Stimulated activated CD4-positive, alpha-beta T cell treated with anti-CD3 and anti-CD28 coated beads, Interleukin-15, amount 100 ng/mL, for 24 hours (primary cell): ENCODE data around the gene ANKK1.

Experiments
- DNase-seq: peaks from one replicate; pipeline ENCODE4 v3.0.0-alpha.2; 2020

Gene ANKK1

DNA sequence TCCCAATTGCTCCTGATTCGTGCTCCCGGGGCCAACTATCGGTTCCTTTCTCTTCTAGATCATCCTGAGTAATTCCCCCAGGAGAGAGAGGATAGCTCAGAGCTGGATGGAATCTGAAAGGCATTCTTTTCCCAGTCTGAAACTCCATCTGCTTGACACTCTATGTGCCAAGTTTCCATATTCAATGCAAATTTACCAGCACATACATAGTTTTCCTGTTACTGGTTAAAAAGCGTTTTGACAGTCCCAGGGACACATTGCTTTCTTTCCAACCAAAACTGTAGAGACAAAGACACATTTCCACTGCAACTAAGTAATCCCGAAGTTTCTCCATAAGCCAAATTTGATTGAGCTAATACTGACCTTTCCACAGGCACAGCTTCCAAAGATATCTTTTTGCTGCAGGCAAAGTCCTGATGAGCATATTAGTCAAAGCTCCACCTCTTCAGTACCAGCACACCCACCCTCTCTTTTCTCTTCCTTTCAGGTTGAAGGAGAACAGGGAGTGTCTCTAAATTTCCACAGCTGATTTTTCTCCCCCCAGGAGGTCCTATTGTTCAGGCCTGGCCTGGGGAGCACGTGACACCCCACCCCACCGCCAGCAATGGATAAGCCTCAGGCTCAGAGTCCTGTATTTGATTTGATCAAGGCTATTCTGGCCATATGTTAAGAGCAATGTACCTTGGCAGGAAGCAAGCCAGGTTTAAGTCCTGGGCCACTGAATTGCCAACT is 9.7 kb upstream of the ANKK1 start:
- DNase-seq, result no peak

DNA sequence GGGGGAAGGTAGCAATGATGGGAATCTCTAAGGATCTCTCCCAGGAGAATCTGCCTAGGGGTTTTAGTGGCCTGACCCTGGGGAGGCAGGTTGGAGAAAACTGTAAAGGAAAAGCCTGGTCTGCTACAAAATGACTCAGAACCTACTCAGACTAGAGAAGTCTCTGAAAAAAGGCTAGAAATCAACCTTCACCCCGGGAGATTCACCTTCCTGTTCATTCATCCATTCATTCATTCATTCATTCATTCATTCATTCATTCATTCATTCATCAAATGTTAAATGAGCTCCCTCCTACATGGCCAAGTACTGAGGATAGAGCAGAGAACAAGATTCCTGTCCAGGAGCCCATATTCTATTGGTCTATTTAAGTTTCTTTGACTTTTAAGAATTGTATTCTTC is 8.9 kb upstream of the ANKK1 start:
- no peak for DNase-seq

DNA sequence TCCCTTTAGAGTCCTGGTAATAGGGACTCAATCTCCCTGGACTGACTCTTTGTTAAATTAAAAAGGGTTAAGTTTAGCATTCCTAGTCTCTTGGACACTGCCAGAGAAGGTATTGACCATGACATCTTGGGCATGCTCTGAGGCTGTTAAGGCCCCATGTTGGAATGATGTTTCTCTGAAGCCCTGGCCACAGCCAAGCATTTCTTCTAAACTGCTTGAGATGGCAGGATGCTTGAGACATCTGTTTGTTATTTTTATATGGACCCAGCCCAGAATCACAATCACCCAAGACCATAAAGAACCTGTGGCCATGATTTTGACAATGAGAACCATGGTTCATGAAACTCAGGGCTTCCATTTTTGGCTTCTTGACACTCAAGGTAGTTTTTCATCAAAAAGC is 5.5 kb upstream of the ANKK1 start:
- no peak for DNase-seq

DNA sequence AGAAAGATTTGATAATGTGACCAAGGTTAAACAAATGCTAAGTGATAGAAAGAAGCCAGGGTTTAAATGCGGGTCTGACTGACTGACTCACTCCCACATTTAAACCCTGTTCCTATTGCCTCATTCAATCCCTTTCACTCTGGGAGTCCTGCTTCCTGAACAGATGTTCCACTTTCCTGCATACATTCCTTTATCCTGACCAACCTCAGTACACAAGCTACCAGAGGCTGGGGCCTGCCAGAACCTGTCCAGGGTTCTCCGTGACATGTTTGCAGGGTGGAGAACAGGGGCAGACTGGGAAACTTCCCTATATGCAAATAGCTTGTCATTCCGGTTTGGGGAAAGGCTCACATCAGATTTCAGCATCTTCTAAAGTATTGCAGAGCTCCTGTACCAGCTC is 3.0 kb upstream of the ANKK1 start:
- no peak for DNase-seq

DNA sequence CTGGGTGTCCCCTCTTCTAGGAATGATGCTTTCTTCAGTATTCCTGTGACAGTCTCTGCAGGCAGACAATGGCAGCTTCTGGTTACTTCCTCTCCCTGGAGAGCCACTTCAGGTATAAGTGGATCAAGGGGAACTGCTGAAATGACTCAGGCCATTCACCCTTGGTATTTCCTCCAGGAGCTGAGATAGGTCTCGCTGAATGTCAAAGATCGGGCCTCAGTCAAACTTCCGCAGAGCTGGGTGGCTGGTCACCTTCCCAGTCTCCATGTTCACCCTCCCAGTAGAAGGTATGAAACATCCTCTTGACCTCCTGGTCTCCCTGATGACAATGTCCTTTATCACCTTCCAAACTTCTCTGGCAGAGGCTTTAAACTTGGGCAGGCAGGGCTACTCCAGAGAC is 1.8 kb upstream of the ANKK1 start:
- no peak for DNase-seq

DNA sequence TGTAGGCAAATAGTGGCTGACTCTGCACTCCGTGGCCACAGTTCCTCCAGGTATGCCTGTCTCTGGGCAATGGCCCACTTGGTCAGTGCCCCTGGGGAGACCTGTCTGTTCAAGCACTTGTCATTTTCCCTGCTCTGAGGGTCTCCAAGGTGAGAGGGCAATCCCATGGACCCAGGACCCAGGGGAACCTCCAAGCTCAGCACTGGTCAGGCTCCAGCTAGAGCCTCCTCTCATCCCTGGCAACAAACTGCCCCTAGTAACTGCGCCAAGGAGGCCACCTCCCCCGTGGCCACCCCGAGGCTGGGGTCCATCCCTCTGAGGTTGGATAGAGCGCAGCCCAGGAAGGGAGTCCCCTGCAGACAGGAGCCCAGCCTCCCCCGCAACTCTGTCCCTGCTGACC is 713 bp upstream of the ANKK1 start:
- no peak for DNase-seq

DNA sequence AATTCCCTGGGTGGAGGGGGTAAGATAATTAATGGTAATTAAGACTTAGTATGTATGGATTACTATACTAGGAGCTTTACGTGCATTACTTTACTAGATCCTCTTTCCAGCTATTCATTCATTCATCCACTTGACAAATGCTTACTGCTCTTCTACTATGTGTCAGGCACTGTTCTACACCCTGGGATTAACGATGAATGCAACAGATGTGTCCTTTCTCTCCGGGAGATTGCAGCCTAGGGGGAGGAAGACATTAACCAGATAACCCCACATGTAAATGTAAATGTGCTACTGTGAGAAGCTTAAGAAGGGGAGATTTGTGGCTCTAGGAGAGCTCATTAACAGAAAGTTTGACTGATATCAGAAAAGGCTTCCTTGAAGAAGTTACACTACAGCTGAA is 1.7 kb downstream of the ANKK1 start:
- DNase-seq, result no peak

DNA sequence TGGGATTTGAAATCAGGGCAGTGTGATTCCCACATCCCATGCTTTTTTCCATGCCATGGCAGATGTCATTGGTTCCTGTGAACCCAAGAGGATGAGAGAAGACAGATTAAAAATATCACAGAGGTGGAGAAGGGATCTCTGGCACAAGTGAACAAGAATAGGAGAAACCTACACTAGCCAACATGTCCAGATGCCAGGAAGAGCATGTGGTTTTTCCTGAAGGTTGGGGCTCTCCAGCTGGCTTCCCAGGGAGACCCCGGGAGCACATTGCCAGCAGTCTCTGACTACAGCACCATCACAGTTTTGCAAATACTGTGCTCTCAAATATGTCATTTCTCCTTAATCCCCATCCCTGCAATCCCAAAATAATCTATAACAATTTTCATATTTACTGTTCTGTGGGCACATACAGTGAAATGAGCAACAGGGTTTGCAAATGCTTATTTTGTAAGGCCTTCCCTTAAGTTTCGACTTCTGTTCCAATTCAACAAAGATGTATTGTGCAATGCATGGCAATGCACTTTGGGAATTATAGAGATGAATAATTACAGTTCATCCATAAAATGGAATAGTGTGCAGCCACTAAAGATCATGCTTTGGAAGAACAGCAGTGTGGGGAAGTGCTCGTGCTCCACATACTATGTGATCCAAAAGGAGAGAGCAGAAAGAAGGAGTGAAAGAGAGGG is 4.8 kb downstream of the ANKK1 start:
- DNase-seq, result no peak

DNA sequence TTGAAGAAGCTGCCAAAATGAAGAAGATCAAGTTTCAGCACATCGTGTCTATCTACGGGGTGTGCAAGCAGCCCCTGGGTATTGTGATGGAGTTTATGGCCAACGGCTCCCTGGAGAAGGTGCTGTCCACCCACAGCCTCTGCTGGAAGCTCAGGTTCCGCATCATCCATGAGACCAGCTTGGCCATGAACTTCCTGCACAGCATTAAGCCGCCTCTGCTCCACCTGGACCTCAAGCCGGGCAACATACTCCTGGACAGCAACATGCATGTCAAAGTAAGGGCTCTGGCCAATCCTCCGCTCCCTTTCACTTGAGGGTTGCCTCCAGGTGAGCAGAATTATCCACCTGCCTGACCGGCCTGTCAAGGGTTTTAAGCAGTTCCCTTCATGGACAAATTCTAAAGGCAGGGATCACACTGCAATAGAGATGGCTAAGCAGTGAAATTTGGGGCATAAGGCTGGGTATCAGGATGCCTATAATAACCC is 6.0 kb downstream of the ANKK1 start:
- no peak for DNase-seq

DNA sequence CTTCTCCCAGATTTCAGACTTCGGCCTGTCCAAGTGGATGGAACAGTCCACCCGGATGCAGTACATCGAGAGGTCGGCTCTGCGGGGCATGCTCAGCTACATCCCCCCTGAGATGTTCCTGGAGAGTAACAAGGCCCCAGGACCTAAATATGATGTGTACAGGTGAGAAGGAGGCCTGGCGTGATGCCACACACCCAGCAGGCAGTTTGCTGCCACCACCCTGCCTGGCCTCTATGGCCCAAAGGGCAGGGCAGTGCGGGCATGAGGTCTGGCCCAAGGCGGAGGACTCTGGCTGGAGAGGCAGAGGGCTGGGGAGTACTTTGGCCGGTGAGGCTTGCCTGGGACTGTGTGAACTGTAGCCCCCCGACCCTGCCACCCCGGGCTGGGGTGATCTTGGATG is 7.3 kb downstream of the ANKK1 start:
- no peak for DNase-seq

DNA sequence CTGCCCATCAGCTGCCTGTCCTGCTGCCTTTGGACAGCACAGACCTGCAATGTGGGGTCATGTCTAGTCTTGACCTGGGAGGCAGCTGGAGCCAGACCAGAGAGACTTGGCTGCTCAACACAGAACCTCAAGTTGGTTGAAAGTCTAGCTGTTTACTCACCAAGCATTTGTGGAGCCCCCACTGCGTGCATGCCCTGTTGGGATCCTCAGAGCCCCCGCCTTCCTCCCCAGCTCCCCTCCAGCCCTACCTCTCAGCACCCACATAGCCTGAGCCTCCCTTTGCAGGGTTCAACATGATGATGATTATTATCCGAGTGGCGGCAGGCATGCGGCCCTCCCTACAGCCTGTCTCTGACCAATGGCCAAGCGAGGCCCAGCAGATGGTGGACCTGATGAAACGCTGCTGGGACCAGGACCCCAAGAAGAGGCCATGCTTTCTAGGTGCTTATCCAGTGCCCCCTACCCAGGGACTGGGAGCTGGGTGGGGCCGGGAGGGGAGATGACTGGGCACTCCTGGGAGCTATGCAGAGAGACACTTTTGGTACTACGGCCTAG is 8.3 kb downstream of the ANKK1 start:
- DNase-seq, result no peak

DNA sequence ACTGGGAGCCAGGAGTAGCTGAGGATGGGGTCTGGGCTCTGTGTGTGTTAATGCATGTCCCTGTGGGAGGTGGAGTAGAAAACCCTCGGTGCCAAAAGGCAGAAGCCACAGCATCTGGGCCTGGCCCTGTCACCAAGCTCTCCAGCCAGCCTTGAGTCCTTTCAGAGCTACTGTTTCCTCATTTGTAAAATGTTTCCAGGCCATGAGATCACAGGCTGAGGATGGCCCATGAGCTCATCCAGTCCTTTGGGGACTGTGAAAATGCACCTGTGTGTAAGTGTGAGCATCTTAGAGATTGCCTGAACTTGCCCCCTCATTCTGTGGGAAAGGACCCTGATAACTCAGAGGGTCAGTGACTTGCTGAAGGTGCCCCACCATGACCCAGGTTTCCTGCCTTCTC is 9.1 kb downstream of the ANKK1 start:
- DNase-seq, result no peak

DNA sequence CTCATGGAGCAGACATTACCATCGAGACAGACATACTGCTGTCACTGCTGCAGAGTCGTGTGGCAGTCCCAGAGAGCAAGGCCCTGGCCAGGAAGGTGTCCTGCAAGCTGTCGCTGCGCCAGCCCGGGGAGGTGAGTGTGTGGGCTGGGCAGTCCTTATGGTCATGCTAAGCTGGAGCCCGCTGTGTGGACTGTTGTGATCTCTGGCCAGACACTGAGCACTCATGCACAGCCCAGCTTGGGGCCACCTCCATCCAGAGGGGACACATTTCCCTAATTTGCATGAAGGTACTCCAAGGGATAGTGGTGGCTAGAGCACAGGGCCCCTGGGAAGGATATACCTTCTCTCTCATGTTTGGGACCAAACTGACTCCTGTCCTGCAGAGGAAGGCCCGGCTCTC is 9.6 kb downstream of the ANKK1 start:
- DNase-seq, result no peak

DNA sequence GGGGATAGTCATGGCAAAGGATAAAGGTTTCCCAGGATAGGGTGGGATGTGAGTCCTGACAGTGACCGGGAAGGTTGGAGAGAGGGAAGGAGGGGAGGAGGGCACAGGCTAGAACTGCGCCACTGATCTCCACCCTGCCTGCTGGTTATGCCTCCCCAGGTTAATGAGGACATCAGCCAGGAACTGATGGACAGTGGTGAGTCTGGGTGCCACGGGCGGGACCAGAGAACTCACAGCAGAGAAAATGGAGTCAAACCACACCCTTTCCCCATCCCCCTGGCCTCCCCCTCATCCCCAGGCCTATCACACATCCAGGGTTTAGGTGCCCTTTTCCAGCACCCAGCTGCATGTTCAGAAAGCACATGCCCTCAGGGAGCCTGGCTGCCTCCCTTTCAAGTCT is 10.2 kb downstream of the ANKK1 start:
- no peak for DNase-seq

DNA sequence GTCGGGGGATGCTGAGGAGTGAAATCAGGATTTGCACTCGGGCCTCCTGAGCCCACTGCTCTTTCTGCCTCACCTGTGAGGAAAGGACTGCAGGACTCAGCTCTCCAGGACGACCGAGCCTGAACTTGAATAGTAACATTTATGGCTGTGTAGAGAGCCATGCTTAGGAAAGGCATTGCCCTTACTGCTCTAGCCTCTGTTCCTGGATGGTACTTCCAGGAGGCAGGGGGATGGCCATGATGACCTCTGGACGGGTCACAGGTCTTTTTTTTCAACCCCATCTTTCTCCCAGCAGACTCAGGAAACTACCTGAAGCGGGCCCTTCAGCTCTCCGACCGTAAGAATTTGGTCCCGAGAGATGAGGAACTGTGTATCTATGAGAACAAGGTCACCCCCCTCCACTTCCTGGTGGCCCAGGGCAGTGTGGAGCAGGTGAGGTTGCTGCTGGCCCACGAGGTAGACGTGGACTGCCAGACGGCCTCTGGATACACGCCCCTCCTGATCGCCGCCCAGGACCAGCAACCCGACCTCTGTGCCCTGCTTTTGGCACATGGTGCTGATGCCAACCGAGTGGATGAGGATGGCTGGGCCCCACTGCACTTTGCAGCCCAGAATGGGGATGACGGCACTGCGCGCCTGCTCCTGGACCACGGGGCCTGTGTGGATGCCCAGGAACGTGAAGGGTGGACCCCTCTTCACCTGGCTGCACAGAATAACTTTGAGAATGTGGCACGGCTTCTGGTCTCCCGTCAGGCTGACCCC is 11.3 kb downstream of the ANKK1 start:
- no peak for DNase-seq

DNA sequence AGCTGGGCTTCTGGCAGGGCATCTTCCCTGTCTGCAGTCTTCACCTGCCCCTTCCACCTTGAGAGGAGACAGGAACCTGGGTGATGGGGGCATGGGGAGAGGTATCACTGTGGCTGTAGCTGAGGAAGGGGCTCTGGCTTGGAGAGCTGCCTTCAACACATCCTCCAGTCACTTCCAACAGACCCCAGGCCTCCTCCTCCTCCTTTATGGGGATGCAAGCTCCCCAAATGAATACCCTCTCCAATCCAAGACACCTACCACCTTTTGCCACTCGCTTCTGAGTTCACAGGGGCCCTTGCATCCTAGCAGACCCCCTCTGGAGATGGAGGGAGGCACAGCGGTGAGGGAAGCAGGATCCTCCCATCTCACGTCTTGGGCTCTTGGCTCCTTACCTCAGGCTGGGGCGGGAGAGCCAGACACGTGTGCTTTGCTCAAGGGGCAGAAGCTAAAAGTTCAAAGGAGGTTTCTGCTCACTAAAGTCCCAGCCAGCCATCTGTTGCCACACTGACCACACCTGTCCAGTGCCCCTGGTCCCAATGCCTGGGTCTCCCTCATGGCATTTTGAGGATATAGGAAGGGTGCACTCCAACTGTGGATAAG is 13.2 kb downstream of the ANKK1 start:
- no peak for DNase-seq

DNA sequence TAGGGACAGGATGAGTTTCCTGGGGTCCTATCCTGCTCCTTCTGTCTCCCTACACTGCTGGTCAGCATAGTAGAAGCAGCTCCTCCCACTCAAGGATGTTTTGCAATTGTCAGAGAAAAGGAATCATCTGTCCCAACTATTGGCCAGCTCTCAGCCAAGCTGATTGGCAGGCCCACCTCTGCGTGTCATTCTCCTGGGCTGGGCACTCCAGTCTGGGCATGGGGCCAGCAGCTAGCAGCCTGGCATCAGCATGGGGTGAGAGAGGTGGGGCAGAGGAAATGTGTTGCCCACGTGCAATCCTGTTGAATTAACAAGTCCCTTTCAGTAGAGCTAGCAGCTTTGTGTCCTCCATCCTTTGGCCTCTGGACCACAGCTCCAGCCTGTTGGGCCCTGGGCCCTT is 14.1 kb downstream of the ANKK1 start:
- DNase-seq, result no peak

DNA sequence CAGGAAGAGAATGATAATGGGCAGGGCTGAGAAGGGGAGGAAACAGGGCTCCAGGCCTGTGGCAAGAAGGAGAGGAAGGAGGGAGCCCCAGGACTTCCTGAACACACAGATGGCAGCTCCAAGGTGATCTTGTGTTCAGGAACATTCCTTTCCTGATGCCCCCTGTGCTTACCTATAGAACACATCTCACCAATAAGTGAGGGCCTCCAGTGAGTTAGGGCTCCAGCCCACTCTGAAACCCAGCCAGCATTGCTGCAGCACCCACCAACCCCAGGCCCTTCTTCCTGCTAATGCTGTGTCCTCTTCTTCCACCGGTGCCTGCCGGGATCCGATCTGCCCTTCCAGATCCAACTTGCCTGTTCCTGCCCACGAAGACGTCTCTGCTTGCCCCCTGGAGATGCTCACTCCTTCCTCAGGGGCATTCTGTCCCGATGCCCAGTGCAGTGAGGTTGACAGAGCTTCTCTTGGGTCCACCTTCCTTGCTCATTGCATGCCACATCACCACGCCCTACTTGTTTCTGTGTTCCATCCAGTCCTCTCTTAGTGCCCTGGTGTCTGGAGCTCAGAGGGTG is 17.4 kb downstream of the ANKK1 start:
- DNase-seq, result no peak

DNA sequence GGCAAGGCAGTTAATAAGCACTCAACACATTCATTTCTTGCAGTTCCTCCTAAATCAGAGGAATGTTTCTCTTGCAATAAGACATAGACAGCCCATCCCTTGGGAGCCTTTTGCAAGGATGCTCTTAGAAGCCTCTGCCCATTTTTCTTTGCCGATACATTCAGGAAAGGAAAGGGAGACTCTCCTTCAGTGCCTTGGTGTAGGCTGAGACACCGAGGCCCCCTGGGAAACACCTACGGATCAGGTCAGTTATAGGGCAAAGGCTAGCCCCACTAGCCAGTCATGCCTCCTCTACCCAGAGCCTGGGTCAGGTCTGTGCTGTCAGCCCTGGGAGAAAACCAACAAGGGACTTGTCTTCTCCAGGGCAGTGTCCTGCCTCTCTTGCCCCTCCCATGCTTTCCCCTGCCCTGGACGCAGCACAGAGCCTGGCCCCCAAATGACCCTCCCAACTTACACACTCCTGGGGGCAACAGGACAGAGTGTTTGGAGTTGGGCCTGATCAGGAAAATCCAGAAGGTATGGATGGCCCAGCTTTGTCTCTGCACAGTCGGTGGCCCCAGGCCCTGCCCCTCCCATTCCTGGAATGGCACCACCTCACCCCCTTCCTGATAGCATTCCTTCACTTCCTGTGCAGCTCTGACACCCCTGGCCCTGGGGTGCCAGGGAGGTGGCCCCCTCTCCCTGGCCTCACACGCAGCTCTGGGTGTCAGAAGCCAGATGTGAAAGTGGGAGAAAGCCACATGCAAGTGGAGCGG is 18.3 kb downstream of the ANKK1 start:
- DNase-seq, result no peak

DNA sequence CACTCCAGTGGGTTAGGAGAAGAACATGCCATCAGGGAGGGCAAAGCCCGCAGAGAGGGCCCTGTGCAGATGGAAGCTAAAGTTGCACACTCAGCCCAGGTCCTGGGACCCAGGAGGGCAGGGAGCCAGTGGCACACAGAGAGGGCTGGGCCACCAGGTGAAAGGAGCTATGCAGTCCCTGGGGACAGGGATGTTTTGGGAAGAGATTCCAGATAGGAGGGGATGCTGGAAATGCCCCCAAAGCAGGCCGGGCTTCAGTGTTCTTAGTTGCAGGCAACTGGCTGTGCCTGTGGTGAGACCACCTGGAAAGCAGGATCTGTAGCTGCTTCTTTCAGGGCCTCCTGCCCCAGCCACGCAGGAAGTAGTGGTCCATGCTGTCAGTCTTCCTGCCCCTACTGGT is 19.6 kb downstream of the ANKK1 start:
- no peak for DNase-seq

DNA sequence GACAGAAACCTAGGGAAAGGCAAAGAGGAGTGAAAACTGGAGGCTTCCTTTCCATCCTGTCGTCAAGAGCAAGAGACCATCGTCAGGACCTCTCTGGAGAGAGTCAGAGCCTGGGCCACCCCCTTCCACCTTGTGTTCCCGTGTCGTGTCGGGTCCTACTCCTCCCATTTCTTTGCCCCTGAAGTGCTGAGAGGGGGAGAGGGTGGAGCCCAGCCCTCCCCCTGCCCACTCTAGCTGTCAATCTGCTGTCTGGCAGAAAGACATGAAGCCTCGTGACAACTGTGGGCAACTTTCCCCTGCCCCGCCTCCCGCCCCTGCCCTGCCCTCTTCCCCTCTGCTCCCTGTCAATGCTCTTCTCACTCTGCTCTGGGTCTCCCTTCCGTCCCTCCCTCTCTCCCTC is 20.6 kb downstream of the ANKK1 start:
- no peak for DNase-seq

DNA sequence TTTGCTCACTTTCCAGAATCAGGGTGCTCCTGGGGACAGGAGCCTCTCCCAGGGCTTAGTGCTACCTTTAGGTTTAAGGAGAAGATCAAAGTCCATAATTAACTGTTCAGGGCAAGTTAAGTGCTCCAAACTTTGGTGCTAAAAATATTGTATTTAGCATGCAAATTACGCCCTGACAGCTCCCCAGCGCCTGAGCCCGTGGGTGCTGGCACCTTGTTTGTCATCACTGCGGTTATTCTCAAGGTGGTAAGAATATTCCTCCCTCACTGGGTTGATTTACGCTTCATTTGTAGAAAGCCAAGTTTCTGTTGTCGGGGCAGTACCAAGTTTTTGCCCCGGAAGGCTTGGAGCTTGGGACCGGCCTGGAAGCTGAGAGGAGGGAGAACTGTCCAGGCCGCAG is 21.3 kb downstream of the ANKK1 start:
- DNase-seq, result no peak
